HEK293 (cell line): Measurements from ENCODE around the gene KLHL29.

ENCODE experiments used
- CTCF ChIA-PET: fragments of 350-600 bp; formaldehyde crosslinking; extraction: SDS; loops from one replicate; lab custom pipeline; 2021; ENCODE audit warnings: antibody characterized with exemption; lab: Yijun Ruan, JAX
- POLR2A ChIA-PET: fragments of 300-600 bp; formaldehyde crosslinking; extraction: SDS; loops from one replicate; lab custom pipeline; 2020; ENCODE audit warnings: antibody characterized with exemption, inconsistent platforms; lab: Yijun Ruan, JAX
- H3K27ac ChIP-seq: fragments of 200-500 bp; sonication (Bioruptor generic); 2 replicates; pipeline ENCODE4 v1.5.1; 2014; ENCODE audit warnings: low read depth, low read length, control low read depth, inconsistent platforms; ENCODE audit errors: extremely low read depth
- H3K36me3 ChIP-seq, 2 experiments: fragments of 200-500 bp in 1 of 2; sonication (Bioruptor generic) in 1 of 2; 1 replicate in 1 of 2; 2 replicates in 1 of 2; pipeline ENCODE4 v1.5.1; 2014 to 2017; ENCODE audit warnings: inconsistent platforms in 2 of 2, low read length in 2 of 2; ENCODE audit not compliant: control insufficient read depth in 2 of 2, insufficient read depth in 1 of 2
- H3K4me1 ChIP-seq: fragments of 200-500 bp; sonication (Bioruptor generic); 2 replicates; pipeline ENCODE4 v1.5.1; 2014; ENCODE audit warnings: mild to moderate bottlenecking, low read length, inconsistent platforms; ENCODE audit not compliant: control insufficient read depth, insufficient read depth
- H3K4me3 ChIP-seq: 2 replicates; pipeline ENCODE4 v1.5.1; 2011; ENCODE audit warnings: low read depth, mild to moderate bottlenecking, control low read depth, low read length, moderate library complexity
- H3K9me3 ChIP-seq: fragments of 200-500 bp; sonication (Bioruptor generic); 2 replicates; pipeline ENCODE4 v1.5.1; 2014; ENCODE audit warnings: low read depth, low read length, inconsistent platforms; ENCODE audit not compliant: control insufficient read depth, insufficient read depth
- PRDM1 ChIP-seq: fragments of 450-650 bp; formaldehyde crosslinking; IDR thresholded peaks from 2 replicates; pipeline ENCODE4; 2016; ENCODE audit warnings: missing biosample characterization, missing genetic modification characterization
- RBAK ChIP-seq: fragments of 450-650 bp; formaldehyde crosslinking; IDR thresholded peaks from 2 replicates; pipeline ENCODE4 v1.5.1; 2016; ENCODE audit warnings: missing biosample characterization, missing genetic modification characterization
- REPIN1 ChIP-seq: fragments of 450-650 bp; formaldehyde crosslinking; IDR thresholded peaks from 2 replicates; pipeline ENCODE4 v1.5.1; 2017; ENCODE audit warnings: missing biosample characterization, missing genetic modification characterization, low read depth
- YY1 ChIP-seq: fragments of 450-650 bp; formaldehyde crosslinking; IDR thresholded peaks from 2 replicates; pipeline ENCODE4 v1.5.1; 2018; ENCODE audit warnings: missing biosample characterization, missing genetic modification characterization
- ZBTB11 ChIP-seq: fragments of 450-650 bp; formaldehyde crosslinking; conservative IDR thresholded peaks from 2 replicates; pipeline ENCODE4 v1.5.1; 2016; ENCODE audit warnings: low read depth, missing biosample characterization, missing genetic modification characterization
- ZBTB44 ChIP-seq: fragments of 450-650 bp; IDR thresholded peaks from 2 replicates; pipeline ENCODE4 v1.5.1; 2018; ENCODE audit warnings: missing biosample characterization, mild to moderate bottlenecking, missing genetic modification characterization
- ZIC2 ChIP-seq: fragments of 450-650 bp; formaldehyde crosslinking; IDR thresholded peaks from 2 replicates; pipeline ENCODE4 v1.5.1; 2016; ENCODE audit warnings: missing biosample characterization, missing genetic modification characterization
- ZNF138 ChIP-seq: fragments of 450-650 bp; formaldehyde crosslinking; IDR thresholded peaks from 2 replicates; pipeline ENCODE4 v1.5.1; 2016; ENCODE audit warnings: missing biosample characterization, missing genetic modification characterization, borderline replicate concordance
- ZNF366 ChIP-seq: fragments of 450-650 bp; formaldehyde crosslinking; conservative IDR thresholded peaks from 2 replicates; pipeline ENCODE4 v1.5.1; 2016; ENCODE audit warnings: missing biosample characterization, missing genetic modification characterization
- ZNF521 ChIP-seq: fragments of 450-650 bp; formaldehyde crosslinking; IDR thresholded peaks from 2 replicates; pipeline ENCODE4 v1.5.1; 2017; ENCODE audit warnings: missing biosample characterization, mild to moderate bottlenecking, missing genetic modification characterization
- ZNF571 ChIP-seq: fragments of 450-650 bp; formaldehyde crosslinking; IDR thresholded peaks from 2 replicates; pipeline ENCODE4 v1.5.0; 2017; ENCODE audit warnings: missing biosample characterization, missing genetic modification characterization
- ZNF596 ChIP-seq: fragments of 450-650 bp; IDR thresholded peaks from 2 replicates; pipeline ENCODE4 v1.5.0; 2018; ENCODE audit warnings: missing biosample characterization, mild to moderate bottlenecking, missing genetic modification characterization, moderate library complexity
- ZNF664 ChIP-seq: fragments of 450-650 bp; formaldehyde crosslinking; IDR thresholded peaks from 2 replicates; pipeline ENCODE4 v1.5.1; 2016; ENCODE audit warnings: missing biosample characterization, missing genetic modification characterization
- ZNF791 ChIP-seq: fragments of 450-650 bp; formaldehyde crosslinking; IDR thresholded peaks from 2 replicates; pipeline ENCODE4 v1.5.1; 2016; ENCODE audit warnings: missing biosample characterization, missing genetic modification characterization
- ZSCAN30 ChIP-seq: fragments of 450-650 bp; IDR thresholded peaks from 2 replicates; pipeline ENCODE4 v1.5.1; 2018; ENCODE audit warnings: missing biosample characterization, mild to moderate bottlenecking, missing genetic modification characterization, moderate library complexity

Gene KLHL29

GRCh38 chr2:23626701-23627230, 241.8 kb downstream of the KLHL29 start:
- Histone ChIP-seq H3K4me1 (no peaks in the 10 kb centered on the region), H3K9me3 (no peaks in the 10 kb centered on the region; the same call in 1 of the 2 replicates), H3K27ac (no peak overlapping the region), H3K36me3 (no peaks in the 10 kb centered on the region), H3K4me3 (no peak overlapping the region)
- peak; percentile 56 for TF ChIP-seq ZIC2 (tag by site-specific recombination)
- no peak for TF ChIP-seq ZSCAN30 (tag by site-specific recombination)
- no peak for TF ChIP-seq ZNF596 (tag by site-specific recombination)
- TF ChIP-seq ZNF571 (tag by site-specific recombination) = no peak
- TF ChIP-seq REPIN1 (tag by site-specific recombination) = no peak
- TF ChIP-seq YY1 (tag by site-specific recombination) = no peak
- ChIA-PET CTCF (interaction anchor here (0.5 kb wide), 1 partner anchor 713 kb away, joined by 3 read pairs; no protein-coding TSS in a partner anchor), POLR2A (no interaction called here)

- Histone ChIP-seq H3K4me3 (no peak overlapping the region), H3K36me3 (no peaks in the 10 kb centered on the region), H3K27ac (no peak overlapping the region), H3K4me1 (no peaks in the 10 kb centered on the region), H3K9me3 (no peaks in the 10 kb centered on the region; the same call in 1 of the 2 replicates)
- POLR2A ChIA-PET = interaction anchor here (0.6 kb wide), 1 partner anchor 68 kb away, joined by 8 read pairs; no protein-coding TSS in a partner anchor
- CTCF ChIA-PET = no interaction called here
- TF ChIP-seq ZBTB44 (no peak), RBAK (tag by site-specific recombination) (no peak), ZBTB11 (no peak), ZNF791 (no peak), ZNF366 (no peak), ZNF521 (tag by site-specific recombination) (no peak), ZNF138 (no peak)
Measured at GRCh38 chr2:23627236-23628009, 242.4 kb downstream of the KLHL29 start.

- CTCF ChIA-PET = no interaction called here
Measured at GRCh38 chr2:23628926-23629771, 244.2 kb downstream of the KLHL29 start.

More at GRCh38 chr2:23628926-23629771, 244.2 kb downstream of the KLHL29 start:
- Histone ChIP-seq H3K4me3 (no peak overlapping the region), H3K27ac (no peak overlapping the region), H3K36me3 (no peaks in the 10 kb centered on the region), H3K9me3 (no peaks in the 10 kb centered on the region; the same call in 1 of the 2 replicates), H3K4me1 (no peaks in the 10 kb centered on the region)
- POLR2A ChIA-PET = no interaction called here
- TF ChIP-seq ZNF664 (tag by site-specific recombination) = no peak
- TF ChIP-seq PRDM1 (tag by site-specific recombination) = 0 out of 2 replicates have a peak, but pooled peaks have one; percentile 5
